Measurements from ENCODE around the gene KCNK10. TPM values are rescaled to one million over a fixed set of nuclear protein-coding genes. Genes with fewer than 3 reads are reported as not detected.

Gene KCNK10
- polyA plus RNA-seq, 3 donors = 0.05 TPM; not detected in 2

DNA sequence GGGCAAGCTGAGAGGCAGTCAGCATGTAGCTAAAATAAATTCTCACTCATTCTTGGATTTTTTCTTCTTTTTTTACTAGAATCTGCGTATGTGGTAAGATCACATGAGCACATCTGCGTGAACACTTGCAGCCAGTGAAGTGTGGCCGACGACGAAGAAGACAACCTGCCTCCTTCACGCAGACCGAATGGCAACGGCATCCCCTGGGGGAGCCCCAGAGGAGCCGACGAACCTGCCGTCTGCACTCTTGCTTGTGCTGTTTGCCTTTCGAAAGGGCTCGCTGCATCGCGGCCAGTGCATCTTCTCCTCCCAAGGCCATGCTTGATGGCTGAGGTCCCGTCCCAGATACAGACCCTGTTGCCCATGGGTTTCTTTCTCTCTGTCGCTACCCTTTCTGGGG, 113.8 kb downstream of the KCNK10 start:
- Histone ChIP-seq H3K9ac (ENCODE audit: insufficient read depth, low read length, poor library complexity, severe bottlenecking) (no peak overlapping the region), H3K36me3 (replicated peaks in 1 of 2; ENCODE audit: control insufficient read depth in 1 of 2, insufficient read depth in 2 of 2, low read length in 2 of 2) (no peaks in the 10 kb centered on the region), H2AFZ (ENCODE audit: insufficient read depth, low read depth, low read length, poor library complexity, severe bottlenecking) (no peak overlapping the region), H3K27me3 (ENCODE audit: control insufficient read depth in 2 of 2, insufficient read depth in 2 of 2, low read length in 2 of 2) (peaks cover 0 to 2% of the 10 kb centered on the region in 2 donors), H3K4me2 (replicated peaks; ENCODE audit: extremely low read depth, low read length, poor library complexity, severe bottlenecking) (no peak overlapping the region), H3K79me2 (ENCODE audit: insufficient read depth, low read length) (no peaks in the 10 kb centered on the region), H4K20me1 (ENCODE audit: insufficient read depth, low read length) (no peaks in the 10 kb centered on the region), H3K9me3 (replicated peaks in 1 of 2; ENCODE audit: control insufficient read depth in 1 of 2, insufficient read depth in 1 of 2, low read length in 2 of 2) (no peaks in the 10 kb centered on the region), H3K27ac (ENCODE audit: low read depth in 1 of 2, low read length in 2 of 2) (no peak overlapping the region), H3K4me1 (ENCODE audit: control insufficient read depth in 1 of 2, insufficient read depth in 2 of 2, low read length in 2 of 2) (no peaks in the 10 kb centered on the region), H3K4me3 (replicated peaks in 1 of 3; ENCODE audit: low read depth in 2 of 3, low read length in 3 of 3) (no peak overlapping the region)
- DNase-seq = no peak
- Mint-ChIP-seq H3K27me3 (ENCODE audit: low read depth in 3 of 3) (peaks cover 10 to 26% (median 11%) of the 10 kb centered on the region in 3 donors), H3K4me1 (no peaks in the 10 kb centered on the region), H3K27ac (no peak overlapping the region), H3K4me3 (no peak overlapping the region), H3K9me3 (peaks cover 0 to 7% (median 0%) of the 10 kb centered on the region in 7 donors), H3K36me3 (no peaks in the 10 kb centered on the region)
- 85% methylated on average over 11 of the region's 17 CpGs for WGBS (ENCODE audit: insufficient coverage)
- intact Hi-C loops (cut with micrococcal nuclease) = no loop called here
- TF ChIP-seq, protein P1, sequence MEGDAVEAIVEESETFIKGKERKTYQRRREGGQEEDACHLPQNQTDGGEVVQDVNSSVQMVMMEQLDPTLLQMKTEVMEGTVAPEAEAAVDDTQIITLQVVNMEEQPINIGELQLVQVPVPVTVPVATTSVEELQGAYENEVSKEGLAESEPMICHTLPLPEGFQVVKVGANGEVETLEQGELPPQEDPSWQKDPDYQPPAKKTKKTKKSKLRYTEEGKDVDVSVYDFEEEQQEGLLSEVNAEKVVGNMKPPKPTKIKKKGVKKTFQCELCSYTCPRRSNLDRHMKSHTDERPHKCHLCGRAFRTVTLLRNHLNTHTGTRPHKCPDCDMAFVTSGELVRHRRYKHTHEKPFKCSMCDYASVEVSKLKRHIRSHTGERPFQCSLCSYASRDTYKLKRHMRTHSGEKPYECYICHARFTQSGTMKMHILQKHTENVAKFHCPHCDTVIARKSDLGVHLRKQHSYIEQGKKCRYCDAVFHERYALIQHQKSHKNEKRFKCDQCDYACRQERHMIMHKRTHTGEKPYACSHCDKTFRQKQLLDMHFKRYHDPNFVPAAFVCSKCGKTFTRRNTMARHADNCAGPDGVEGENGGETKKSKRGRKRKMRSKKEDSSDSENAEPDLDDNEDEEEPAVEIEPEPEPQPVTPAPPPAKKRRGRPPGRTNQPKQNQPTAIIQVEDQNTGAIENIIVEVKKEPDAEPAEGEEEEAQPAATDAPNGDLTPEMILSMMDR (IDR thresholded peaks at IDR 0.05) = no peak

GRCh38 chr14:88208858-88209257, 114.2 kb downstream of the KCNK10 start:
- H3K4me1 Mint-ChIP-seq = no peaks in the 10 kb centered on the region
- intact Hi-C loops (cut with micrococcal nuclease) = no loop called here
- no peak overlapping the region for H3K27ac Mint-ChIP-seq
- Histone ChIP-seq H3K4me2 (replicated peaks; ENCODE audit: extremely low read depth, low read length, poor library complexity, severe bottlenecking) (no peak overlapping the region), H3K4me3 (replicated peaks in 1 of 3; ENCODE audit: low read depth in 2 of 3, low read length in 3 of 3) (no peak overlapping the region), H3K36me3 (replicated peaks in 1 of 2; ENCODE audit: control insufficient read depth in 1 of 2, insufficient read depth in 2 of 2, low read length in 2 of 2) (no peaks in the 10 kb centered on the region), H3K27ac (ENCODE audit: low read depth in 1 of 2, low read length in 2 of 2) (no peak overlapping the region), H2AFZ (ENCODE audit: insufficient read depth, low read depth, low read length, poor library complexity, severe bottlenecking) (no peak overlapping the region), H3K27me3 (ENCODE audit: control insufficient read depth in 2 of 2, insufficient read depth in 2 of 2, low read length in 2 of 2) (peaks cover 0 to 2% of the 10 kb centered on the region in 2 donors), H3K79me2 (ENCODE audit: insufficient read depth, low read length) (no peaks in the 10 kb centered on the region), H3K4me1 (ENCODE audit: control insufficient read depth in 1 of 2, insufficient read depth in 2 of 2, low read length in 2 of 2) (no peaks in the 10 kb centered on the region), H3K9ac (ENCODE audit: insufficient read depth, low read length, poor library complexity, severe bottlenecking) (no peak overlapping the region), H4K20me1 (ENCODE audit: insufficient read depth, low read length) (no peaks in the 10 kb centered on the region), H3K9me3 (replicated peaks in 1 of 2; ENCODE audit: control insufficient read depth in 1 of 2, insufficient read depth in 1 of 2, low read length in 2 of 2) (no peaks in the 10 kb centered on the region)
- TF ChIP-seq, protein P1 (IDR thresholded peaks at IDR 0.05) = no peak
- H3K27me3 Mint-ChIP-seq (ENCODE audit: low read depth in 3 of 3) = peaks cover 10 to 24% (median 14%) of the 10 kb centered on the region in 3 donors
- no peak overlapping the region for H3K4me3 Mint-ChIP-seq
- no peaks in the 10 kb centered on the region for H3K36me3 Mint-ChIP-seq
- H3K9me3 Mint-ChIP-seq = peaks cover 0 to 7% (median 0%) of the 10 kb centered on the region in 7 donors
- DNase-seq = no peak
- WGBS (ENCODE audit: insufficient coverage) = no CpG with 5 or more reads among the region's 5 CpGs

Data from CD14-positive monocyte (primary cell).